GM21529 (cell line): ENCODE data around the gene AFAP1.

Experiments used
- ATAC-seq: cut with Tn5 transposase; IDR thresholded peaks from one replicate; pipeline ENCODE4 v1.9.1; 2021; ENCODE audit not compliant: unreplicated experiment

Gene AFAP1

GRCh38 chr4:7806338-7807090, 133.1 kb downstream of the AFAP1 start:
- no peak for ATAC-seq

DNA sequence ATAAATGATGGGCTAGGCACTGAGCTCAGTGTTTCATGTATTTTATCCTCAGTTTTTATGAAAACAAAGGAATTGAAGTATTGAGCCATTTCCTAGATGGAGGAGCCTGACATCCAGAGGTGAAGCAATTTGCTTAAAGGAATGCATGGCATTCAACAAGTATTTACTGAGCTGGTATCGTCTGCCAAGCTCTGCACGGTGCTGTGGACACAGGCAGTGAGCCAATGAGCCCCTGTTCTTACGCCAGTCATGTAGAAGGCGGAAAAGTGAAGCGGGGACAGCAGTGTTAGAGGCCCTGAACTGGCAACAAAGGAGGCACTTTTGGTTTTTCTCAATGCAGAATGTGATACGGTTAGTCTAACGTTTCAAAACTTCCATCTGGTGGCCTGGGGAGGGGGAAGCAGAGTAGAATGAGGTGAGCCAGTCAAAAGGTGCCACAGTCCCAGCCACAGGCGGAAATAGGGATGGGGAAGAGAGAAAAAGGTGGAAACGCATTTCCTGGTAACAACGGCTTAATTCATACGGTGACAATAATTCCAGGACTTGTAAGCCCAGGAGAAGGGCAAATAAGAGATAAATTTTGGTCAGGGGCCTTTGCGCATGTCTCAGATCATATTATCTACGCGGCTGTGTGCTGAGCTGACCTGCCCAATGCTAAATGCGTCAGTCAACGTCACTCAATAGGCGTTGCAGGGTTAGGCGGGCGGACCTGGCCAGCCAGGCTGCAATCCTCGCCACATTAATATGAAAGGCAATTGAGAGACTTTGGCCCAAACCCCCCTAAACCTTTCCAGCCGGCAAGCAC, 133.9 kb downstream of the AFAP1 start:
- no peak for ATAC-seq

- ATAC-seq: no peak
Measured at GRCh38 chr4:7804756-7805385, 134.8 kb downstream of the AFAP1 start.

DNA sequence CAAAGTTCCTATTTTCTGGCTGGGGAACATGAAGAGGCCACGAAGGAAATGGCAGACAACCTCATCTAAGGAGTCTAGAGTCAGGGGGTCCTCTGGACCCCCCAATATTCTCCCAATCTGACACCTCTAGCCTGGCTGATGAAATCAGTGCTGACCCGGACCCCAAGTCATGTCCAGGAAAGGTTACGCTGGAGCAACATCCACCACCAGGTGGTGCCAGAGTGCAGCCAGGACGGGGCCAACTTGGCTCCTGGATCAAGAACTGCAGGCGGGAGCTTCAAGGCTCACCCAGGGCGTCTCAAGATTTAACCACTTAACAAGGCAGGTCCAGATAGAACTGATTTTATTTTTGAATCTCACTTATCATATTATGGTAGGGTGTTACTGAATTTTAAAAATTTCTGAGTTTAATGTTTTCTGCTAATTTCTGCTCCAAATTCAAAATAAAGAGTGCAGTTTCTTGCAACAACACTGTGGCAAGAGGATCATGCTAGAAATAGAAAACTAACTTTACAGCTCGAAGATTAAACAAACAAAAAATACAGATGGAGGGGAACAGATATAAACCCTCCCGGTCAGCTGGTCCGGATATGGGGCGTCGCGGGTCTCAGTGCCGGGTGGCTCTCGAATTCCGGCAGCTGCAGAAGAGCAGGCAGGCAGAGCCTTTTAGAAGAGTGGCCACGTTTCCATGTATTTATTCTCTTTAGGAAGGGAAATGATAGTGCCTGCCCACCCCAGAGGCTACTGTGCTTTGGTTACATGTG, 135.5 kb downstream of the AFAP1 start:
- peak; percentile 70 for ATAC-seq

DNA sequence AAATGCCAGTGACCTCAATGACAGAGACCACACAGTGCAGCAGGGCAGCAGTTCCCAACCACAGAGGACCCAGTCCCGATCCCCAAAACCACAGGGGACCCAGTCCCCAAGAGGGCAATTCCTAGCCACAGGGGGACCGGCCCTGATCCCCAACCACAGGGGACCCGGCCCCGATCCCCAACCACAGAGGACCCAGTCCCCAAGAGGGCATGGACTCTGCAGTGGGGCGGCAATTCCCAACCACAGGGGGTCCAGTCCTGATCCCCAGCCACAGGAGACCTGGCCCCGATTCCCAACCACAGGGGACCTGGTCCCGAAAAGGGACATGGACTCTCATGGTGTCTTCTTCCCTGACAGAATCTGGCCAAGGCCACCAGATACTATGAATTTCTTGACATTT, 136.3 kb downstream of the AFAP1 start:
- no peak for ATAC-seq

DNA sequence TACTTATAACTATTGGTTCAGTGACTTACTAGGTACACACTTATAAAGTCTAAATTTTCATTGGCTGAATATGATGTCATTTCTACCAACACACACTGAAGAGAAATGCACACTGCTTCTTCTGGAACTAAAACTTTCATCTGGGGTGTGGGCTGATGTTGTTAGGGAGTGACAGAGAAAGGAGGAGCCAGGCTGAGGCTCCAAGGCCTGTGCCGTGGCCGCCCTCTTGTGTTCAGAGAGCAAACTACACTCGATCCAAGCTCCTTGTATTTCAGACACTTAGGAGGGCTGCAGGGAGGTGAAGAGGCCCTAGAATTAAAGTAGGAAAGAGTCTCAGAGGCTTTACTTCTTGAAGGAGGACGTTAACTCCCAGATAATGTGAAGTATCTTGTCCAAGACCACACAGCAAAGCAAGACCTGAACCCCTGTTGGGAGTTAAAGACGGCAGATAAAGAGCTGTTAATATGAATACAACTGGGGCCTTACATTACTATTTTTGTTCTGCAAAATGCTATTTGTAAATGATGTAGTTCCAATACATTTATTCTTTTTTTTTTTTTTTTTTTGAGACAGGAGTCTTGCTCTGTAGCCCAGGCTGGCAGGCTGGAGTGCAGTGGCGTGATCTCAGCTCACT, 137.5 kb downstream of the AFAP1 start:
- peak; percentile 92 for ATAC-seq

DNA sequence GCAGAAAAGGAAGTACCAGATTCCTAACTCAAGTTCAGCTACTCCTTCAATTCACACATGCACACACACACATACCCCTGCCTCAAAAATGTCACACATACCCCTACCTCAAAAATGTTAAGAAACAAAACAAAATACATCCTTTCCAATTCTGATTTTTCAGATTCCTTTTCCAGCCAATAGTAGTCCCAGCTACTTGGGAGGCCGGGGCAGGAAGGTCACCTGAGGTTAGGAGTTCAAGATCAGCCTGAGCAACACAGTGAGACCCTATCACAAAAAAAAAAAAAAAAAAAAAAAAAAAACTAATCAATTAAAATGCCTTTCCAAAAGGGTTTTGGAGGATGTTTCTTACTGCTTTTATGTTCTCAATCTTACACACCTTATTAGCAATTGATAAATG, 138.0 kb downstream of the AFAP1 start:
- ATAC-seq: no peak

- no peak for ATAC-seq
Measured at GRCh38 chr4:7801001-7801400, 138.7 kb downstream of the AFAP1 start.

DNA sequence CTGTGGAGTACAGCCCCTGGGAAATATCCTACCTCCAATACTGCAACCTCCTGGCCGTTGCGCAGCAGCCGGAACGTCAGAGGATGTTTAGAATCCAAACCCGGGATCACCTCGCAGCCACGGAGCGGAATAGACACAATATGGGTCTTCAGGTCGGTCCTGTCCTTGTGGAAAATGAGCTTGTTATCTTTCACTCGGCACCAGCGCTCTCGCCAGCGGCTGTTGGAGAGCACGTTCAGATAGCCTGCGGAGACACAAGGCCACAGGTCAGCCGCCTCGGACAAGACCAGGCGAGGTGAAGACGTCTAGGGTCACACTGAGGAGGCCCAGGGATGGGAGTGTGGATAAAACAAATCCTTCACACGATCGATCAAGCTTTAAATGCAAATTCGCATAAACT, 139.3 kb downstream of the AFAP1 start:
- ATAC-seq: no peak

- no peak for ATAC-seq
Measured at GRCh38 chr4:7799736-7800135, 139.9 kb downstream of the AFAP1 start.

DNA sequence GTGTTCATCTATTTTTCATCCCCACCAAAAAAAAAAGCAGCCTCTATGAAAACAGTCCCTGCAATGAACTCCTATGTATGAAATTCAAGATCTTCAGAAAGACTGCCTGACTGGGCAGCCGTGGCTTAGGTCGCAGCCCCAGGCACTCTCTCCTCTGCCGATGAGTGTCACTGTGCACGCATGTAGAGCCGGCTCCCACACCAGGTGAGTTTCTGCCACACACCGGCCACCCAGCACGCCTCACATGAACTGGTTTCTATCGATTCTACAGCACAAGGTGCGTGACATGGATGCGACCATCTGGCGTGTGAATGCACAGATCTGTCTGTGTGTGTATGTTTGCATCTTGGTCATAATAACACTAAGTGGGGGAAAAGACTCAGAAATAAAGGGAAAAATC, 140.4 kb downstream of the AFAP1 start:
- no peak for ATAC-seq

GRCh38 chr4:7798178-7798995, 141.3 kb downstream of the AFAP1 start:
- ATAC-seq: no peak

- ATAC-seq: no peak
Measured at GRCh38 chr4:7797330-7797729, 142.3 kb downstream of the AFAP1 start.

DNA sequence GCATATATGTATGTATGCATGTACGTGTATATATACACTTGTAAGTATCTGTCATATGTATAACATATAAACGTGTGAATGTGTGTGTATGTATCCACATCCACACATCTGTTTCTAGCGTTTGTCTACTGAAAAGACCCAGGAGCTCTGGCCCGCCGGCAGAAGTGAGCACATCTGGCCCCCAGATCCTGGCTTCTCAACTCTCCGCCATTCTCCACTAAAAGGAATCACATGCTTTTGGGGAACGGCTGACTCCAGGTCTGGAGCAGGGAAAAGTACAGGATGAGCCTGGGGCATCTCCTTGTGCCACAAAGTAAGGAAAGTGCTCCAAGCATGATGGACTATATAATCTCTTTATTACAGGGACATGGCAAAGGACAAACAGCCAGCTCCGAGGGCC, 143.7 kb downstream of the AFAP1 start:
- no peak for ATAC-seq

- no peak for ATAC-seq
Measured at GRCh38 chr4:7793186-7793585, 146.5 kb downstream of the AFAP1 start.

DNA sequence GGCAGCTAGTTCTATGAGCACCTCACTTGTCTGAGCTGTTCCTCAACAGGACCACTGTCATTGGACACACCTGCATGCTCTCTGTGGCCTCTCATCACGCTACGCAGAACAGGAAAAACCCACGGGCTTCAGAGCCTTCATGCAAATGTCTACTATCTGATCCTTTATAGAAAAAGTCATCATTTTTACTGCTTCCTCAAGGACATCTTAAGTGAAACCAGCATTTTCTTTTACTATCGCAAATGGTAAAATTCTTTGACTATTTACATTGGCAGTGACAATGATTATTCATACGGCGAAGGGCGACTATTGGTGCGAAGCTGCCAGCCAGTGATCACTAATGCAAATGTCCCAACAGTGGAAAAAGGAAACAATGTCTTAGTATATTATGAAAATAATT, 147.0 kb downstream of the AFAP1 start:
- ATAC-seq: peak; percentile 92

DNA sequence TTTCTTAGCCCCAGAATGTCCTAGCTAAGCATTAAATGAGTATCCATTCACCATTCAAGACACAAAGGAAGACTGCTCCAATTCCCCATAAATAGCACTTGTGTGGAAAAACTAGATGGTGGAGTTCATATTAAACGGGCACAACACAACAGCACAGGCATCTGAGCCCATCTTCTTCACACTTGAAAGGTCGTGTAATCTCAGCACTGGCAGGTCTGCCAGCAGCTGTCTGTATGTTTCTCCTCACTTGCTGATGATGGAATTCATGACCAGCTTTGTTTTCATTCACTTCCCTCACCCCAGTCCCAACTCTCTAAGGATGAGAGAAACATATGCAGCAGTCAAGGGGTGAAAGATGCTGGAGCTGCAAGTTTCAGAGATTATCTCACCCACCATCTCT, 148.7 kb downstream of the AFAP1 start:
- ATAC-seq: no peak

- no peak for ATAC-seq
Measured at GRCh38 chr4:7790023-7790422, 149.6 kb downstream of the AFAP1 start.

DNA sequence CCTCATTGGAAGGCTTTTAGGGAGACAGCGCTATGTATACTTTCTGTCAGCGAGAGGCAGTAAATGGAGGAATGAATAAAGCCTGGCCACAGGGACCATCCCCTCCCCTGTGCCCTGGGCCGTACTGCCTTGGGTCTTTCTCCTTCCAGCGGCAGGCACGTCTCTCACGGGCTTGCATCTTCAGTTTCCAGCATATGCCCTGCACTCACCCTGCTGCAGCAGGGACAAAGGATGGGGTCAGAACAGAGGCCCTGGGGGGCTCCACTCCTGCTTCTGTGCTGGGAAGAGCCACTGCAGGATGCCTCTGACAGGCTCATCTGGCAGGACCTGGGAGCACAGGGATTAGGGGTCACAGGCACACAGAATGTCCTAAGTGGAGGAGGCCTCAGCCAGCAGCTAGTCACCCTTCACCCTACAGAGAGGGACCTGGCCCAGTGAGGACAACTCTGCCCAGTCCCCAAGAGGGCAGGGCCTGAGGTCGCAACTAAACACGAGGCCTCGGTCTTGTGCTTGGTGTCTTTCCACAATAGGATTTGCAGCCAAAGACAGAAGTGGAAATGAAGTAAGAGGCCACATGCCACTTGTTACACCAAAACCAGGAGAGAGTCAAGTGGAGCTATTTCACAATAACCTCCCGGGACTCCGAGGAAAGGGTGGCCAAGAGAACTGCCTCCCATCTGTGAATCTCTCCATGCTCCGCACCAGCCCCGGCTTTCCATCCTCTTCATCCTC, 150.8 kb downstream of the AFAP1 start:
- no peak for ATAC-seq
